GM19023 (cell line): ENCODE results near the gene HPN.
"Not testable (repeated sequence)": the region's sequence is repeated elsewhere in the genome, so short reads cannot be mapped to it uniquely, and the experiment has no call there.

Source experiments
- ATAC-seq: cut with Tn5 transposase; IDR thresholded peaks from one replicate; pipeline ENCODE4 v1.9.1; 2021; ENCODE audit warnings: mild to moderate bottlenecking, moderate library complexity; ENCODE audit not compliant: unreplicated experiment

HPN gene

GRCh38 chr19:35042056-35042730 is 672 bp downstream of the HPN start:
- no peak for ATAC-seq

DNA sequence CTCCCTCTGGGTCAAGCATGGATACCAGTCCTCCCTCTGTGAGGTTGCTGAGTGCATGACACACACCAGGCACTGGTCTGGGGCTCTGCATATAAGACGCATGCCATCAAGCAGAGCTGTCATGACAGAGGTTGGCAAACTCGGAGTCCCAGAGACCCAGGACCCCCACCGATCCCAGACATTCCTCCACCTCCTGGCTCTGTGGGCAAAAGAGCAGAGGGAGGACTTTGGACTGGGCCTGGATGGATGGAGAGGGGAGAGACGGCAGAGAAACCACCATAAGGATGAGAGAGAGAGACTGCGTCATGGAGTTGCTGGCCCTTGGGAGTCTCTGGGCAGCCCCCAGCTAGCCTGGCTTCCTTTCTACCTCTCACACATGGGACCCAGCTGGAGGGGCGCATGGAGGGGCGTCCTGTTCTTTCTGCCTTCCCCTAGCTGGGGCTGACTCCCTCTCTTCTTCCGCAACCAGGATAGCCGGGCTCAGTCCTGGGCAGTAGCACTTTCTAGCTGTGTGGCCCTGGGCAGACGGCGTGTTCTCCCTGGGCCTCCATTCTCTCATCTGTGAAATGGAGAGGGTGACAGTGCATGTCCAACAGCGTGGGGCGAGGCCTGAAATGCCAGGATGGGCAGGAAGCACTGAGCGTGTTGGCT is 1.6 kb downstream of the HPN start:
- no peak for ATAC-seq

- no peak for ATAC-seq
These were observed 2.4 kb downstream of the HPN start for GRCh38 chr19:35043906-35044305.

DNA sequence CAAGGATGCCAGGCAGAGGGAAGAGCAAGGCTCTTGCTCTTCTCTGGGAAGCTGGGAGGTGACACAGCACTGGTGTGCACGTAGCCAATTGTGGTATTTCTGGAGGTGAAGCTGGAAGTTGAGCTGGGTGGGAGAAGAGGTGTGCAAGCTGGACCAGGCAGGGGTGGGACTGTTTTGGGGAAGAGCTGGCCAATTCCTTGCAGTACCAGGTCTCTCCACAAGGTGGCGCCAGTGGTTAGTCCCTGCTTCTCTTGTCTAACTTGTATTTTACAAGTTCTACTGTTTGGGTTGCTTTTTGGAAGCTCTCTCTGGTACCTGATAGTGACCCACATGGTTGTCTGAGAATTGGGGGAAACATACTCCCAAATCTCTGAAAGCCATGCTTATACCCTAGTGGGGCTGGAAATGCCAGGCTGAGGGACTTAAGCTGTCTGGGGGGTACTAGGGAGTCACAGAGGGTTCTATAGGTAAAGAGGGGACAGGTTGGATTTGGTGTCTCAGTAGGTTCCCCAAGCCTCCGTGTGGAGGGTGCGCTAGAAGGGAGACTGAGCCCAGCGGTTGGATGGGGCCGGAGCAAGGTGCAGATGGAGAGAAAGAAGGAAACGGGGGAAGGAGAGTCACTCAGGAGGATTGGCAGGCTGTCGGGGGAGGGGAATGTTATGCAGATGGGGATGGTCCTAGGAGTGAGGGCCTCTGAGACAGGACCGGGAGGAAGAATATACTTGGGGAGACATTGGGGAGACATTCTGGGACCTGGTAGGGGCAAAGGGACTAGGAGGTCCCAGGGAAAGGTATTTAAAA is 3.0 kb downstream of the HPN start:
- no peak for ATAC-seq

GRCh38 chr19:35045667-35046300 is 4.3 kb downstream of the HPN start:
- no peak for ATAC-seq

GRCh38 chr19:35046461-35046860 is 4.9 kb downstream of the HPN start:
- ATAC-seq, result no peak

- no peak for ATAC-seq
These were observed 7.4 kb downstream of the HPN start for GRCh38 chr19:35048911-35049411.

DNA sequence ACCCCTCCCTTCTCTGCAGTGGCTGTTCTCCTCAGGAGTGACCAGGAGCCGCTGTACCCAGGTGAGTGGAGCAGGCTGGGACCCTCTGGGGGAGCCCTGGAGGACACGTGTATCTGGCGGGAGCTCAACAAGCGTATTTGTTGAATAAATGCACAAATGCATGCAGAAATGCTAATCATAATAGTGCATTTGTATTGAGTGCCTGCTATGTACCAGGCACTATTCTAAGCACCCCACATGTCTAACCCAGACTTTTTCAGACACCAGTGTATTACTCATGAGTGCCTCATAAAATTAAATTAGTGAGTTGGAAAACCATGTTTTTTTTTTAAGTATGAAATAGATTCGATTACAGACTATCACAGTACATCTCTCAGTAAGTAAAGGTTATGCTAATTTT is 7.9 kb downstream of the HPN start:
- no peak for ATAC-seq

DNA sequence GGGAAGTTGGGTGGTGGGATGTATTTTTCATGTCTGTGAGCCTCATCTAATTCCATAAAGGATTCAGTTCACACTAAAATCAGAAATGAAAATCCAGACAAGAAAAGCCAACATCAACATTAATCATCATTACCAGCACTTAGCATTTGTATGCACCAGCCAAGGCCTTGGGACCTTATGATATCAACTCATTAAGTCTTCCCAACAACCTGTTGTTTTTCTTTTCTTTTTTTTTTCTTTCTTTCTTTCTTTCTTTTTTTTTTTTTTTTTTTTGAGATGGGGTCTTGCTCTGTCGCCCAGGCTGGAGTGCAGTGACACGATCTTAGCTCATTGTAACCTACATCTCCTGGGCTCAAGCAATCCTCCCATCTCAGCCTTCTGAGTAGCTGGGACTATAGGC is 9.1 kb downstream of the HPN start:
- not testable (repeated sequence) for ATAC-seq

GRCh38 chr19:35051268-35051667 is 9.7 kb downstream of the HPN start:
- not testable (repeated sequence) for ATAC-seq

- ATAC-seq, result no peak
These were observed 10.3 kb downstream of the HPN start for GRCh38 chr19:35051796-35052195.

GRCh38 chr19:35052599-35053190 is 11.2 kb downstream of the HPN start:
- no peak for ATAC-seq

GRCh38 chr19:35053667-35054293 is 12.3 kb downstream of the HPN start:
- ATAC-seq, result no peak

DNA sequence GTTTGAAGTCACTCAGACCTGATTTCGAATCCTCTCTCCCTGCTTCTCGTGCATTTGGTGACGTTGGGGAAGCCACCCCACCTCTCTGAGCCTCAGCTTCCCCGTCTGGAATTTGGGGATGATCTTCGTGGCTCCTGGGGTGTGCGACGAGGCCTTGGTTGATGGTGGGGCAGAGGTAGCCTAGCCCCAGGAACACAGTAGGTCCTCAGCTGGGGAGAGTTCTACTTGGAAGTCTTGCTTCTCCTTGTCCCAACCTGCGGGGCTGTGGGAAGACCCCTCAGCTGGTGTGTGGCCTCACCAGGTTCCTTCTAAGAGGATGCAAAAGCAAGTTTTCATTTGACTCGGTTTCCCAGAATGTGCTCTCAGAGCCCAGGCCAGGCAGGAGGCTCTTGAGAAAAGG is 13.1 kb downstream of the HPN start:
- ATAC-seq, result no peak

DNA sequence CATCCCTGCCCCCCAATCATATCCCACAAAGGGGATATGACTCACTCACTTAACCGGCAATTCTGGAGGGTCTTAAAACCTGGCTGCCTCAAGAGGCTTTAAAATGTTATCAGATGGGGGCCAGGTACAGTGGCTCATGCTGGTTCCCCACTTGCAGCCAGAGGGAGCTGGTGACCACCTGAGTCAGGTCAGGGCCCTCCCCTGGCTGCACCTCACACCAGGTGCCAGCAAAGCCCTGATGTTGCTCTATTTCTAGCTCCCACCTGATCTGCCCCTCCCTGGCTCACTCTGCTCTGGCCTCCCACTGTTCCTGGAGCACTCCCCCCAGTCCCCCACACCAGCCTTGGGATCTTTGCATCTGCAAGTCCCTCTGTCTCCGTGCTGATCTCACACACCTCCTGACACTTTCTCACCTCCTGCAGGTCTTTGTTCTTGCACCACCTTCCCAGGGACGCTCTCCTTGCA is 14.2 kb downstream of the HPN start:
- ATAC-seq, result no peak

DNA sequence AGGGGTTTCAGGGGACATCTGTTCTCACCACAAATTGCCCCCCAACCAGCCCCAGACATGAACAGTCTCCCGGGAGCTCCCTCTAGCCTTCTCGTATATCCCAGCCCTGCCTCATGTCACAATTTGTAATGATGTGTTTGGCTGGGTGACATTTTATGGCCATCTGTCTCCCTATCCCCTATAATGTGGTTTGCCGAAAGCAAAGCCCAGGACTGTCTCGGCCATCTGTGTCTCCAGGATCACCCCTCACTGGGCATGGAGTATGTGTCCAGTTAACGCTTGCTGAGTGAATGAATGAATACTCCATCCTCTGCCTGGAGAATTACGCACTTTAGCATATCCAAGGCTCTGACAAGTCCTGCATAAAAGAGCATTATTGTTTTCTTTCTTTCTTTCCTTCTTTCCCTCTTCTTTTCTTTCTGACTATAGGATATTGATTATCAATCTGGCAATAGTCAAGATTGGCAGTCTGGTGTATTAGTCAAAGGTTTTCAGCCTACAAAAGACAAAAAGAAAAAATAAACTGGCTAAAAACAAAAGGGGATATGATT is 15.1 kb downstream of the HPN start:
- no peak for ATAC-seq

- no peak for ATAC-seq
These were observed 16.8 kb downstream of the HPN start for GRCh38 chr19:35058370-35058769.

- no peak for ATAC-seq
These were observed 17.7 kb downstream of the HPN start for GRCh38 chr19:35059006-35059798.

DNA sequence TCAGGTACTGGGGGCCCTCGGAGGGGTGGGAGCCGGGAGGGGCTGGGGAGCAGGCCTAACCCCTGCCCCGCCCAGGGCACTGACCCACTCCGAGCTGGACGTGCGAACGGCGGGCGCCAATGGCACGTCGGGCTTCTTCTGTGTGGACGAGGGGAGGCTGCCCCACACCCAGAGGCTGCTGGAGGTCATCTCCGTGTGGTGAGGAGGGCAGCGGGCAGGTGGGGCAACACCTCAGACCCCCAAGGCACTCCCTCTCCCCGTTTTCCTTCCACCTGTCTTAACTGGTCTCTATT is 18.2 kb downstream of the HPN start:
- no peak for ATAC-seq
